ENCODE data around the gene NEO1.

NEO1 gene

GRCh38 chr15:73322665-73323373, 270.6 kb downstream of the NEO1 start:
- TF ChIP-seq EZH2phosphoT487 (IDR thresholded peaks at IDR 0.05; ENCODE audit: low read length) (no peak), EZH2 (optimal IDR thresholded peaks at IDR 0.05; ENCODE audit: low read depth, low read length) (no peak), CTCF (IDR thresholded peaks at IDR 0.05; ENCODE audit: low read length) (no peak)
- Histone ChIP-seq H3K27me3 (replicated peaks; ENCODE audit: insufficient read depth, low read length) (no peaks in the 10 kb centered on the region), H3K27ac (ENCODE audit: low read length) (no peak overlapping the region), H3K36me3 (replicated peaks; ENCODE audit: insufficient read depth, low read length) (no peaks in the 10 kb centered on the region), H3K4me1 (ENCODE audit: low read length) (no peaks in the 10 kb centered on the region), H3K9me2 (replicated peaks; ENCODE audit: insufficient read depth, low read length) (no peaks in the 10 kb centered on the region), H3K9me3 (replicated peaks; ENCODE audit: insufficient read depth, low read length) (no peaks in the 10 kb centered on the region), H4K20me1 (ENCODE audit: insufficient read depth, low read length) (no peaks in the 10 kb centered on the region), H3K9ac (ENCODE audit: low read length) (no peak overlapping the region), H3K4me2 (ENCODE audit: low read depth, low read length) (no peak overlapping the region), H3K79me2 (ENCODE audit: low read length) (no peaks in the 10 kb centered on the region), H2AFZ (ENCODE audit: low read length) (no peak overlapping the region), H3F3A (ENCODE audit: insufficient read depth, low read length) (no peaks in the 10 kb centered on the region), H3K4me3 (ENCODE audit: low read length) (no peak overlapping the region)
- no peak for DNase-seq

GRCh38 chr15:73323374-73323955, 271.2 kb downstream of the NEO1 start:
- Histone ChIP-seq H3K27ac (ENCODE audit: low read length) (no peak overlapping the region), H3K36me3 (replicated peaks; ENCODE audit: insufficient read depth, low read length) (no peaks in the 10 kb centered on the region), H3K9me3 (replicated peaks; ENCODE audit: insufficient read depth, low read length) (no peaks in the 10 kb centered on the region), H3K9ac (ENCODE audit: low read length) (no peak overlapping the region), H3F3A (ENCODE audit: insufficient read depth, low read length) (no peaks in the 10 kb centered on the region), H3K27me3 (replicated peaks; ENCODE audit: insufficient read depth, low read length) (no peaks in the 10 kb centered on the region), H2AFZ (ENCODE audit: low read length) (no peak overlapping the region), H3K9me2 (replicated peaks; ENCODE audit: insufficient read depth, low read length) (no peaks in the 10 kb centered on the region), H3K4me3 (ENCODE audit: low read length) (no peak overlapping the region), H3K79me2 (ENCODE audit: low read length) (no peaks in the 10 kb centered on the region), H4K20me1 (ENCODE audit: insufficient read depth, low read length) (no peaks in the 10 kb centered on the region), H3K4me1 (ENCODE audit: low read length) (no peaks in the 10 kb centered on the region), H3K4me2 (ENCODE audit: low read depth, low read length) (no peak overlapping the region)
- DNase-seq, result no peak
- TF ChIP-seq CTCF (IDR thresholded peaks at IDR 0.05; ENCODE audit: low read length) (no peak), EZH2phosphoT487 (IDR thresholded peaks at IDR 0.05; ENCODE audit: low read length) (no peak), EZH2 (optimal IDR thresholded peaks at IDR 0.05; ENCODE audit: low read depth, low read length) (no peak)

- H3K9ac ChIP-seq (ENCODE audit: low read length), result no peak overlapping the region
Observed at GRCh38 chr15:73323956-73324355, 271.7 kb downstream of the NEO1 start.

More at GRCh38 chr15:73323956-73324355, 271.7 kb downstream of the NEO1 start:
- Histone ChIP-seq H3K27ac (ENCODE audit: low read length) (no peak overlapping the region), H3K4me2 (ENCODE audit: low read depth, low read length) (no peak overlapping the region), H3K4me3 (ENCODE audit: low read length) (no peak overlapping the region), H3K36me3 (replicated peaks; ENCODE audit: insufficient read depth, low read length) (no peaks in the 10 kb centered on the region), H2AFZ (ENCODE audit: low read length) (no peak overlapping the region), H3F3A (ENCODE audit: insufficient read depth, low read length) (no peaks in the 10 kb centered on the region), H3K4me1 (ENCODE audit: low read length) (no peaks in the 10 kb centered on the region), H3K9me2 (replicated peaks; ENCODE audit: insufficient read depth, low read length) (no peaks in the 10 kb centered on the region), H4K20me1 (ENCODE audit: insufficient read depth, low read length) (no peaks in the 10 kb centered on the region), H3K27me3 (replicated peaks; ENCODE audit: insufficient read depth, low read length) (no peaks in the 10 kb centered on the region), H3K9me3 (replicated peaks; ENCODE audit: insufficient read depth, low read length) (no peaks in the 10 kb centered on the region), H3K79me2 (ENCODE audit: low read length) (no peaks in the 10 kb centered on the region)
- TF ChIP-seq EZH2 (optimal IDR thresholded peaks at IDR 0.05; ENCODE audit: low read depth, low read length) (no peak), EZH2phosphoT487 (IDR thresholded peaks at IDR 0.05; ENCODE audit: low read length) (no peak), CTCF (IDR thresholded peaks at IDR 0.05; ENCODE audit: low read length) (no peak)
- no peak for DNase-seq
